Measurements from ENCODE around the gene NFX1. TPM values are rescaled to one million over a fixed set of nuclear protein-coding genes. Genes with fewer than 3 reads are reported as not detected.

The NFX1 gene
- total and polyA plus RNA-seq, 9 of the 15 experiments (the other 6 are each of a cell fraction or from before 2014, with no cell fraction given), result 8.8 to 38.9 (median 26.8) TPM

DNA sequence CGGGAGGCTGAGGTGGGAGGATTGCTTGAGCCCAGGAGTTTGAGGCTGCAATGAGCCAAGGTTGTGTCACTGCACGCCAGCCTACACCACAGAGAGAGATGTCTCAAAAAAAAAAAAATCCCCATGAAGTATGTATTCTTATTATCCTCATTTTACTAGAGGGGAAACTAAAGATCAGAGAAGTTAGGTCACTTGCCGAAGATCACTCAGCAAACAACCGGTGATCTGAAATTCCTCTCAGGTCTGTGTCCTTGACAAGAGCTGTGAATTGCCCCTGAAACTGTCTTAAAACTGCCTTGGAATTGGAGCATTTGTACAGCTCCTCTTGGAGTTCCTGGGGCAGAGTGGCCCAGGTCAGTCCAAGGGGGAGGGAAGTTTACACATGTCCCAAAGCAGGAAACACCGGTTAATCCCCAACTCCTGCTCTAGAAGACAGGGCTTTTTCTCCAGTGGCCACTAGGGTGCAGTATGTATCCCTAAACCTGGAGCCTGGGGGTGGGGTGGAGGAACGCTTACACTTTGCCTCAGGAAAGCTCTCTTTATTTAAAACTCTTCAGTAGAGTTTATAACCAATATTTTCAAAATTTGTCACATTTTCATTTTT lies 84.4 kb downstream of the NFX1 start (continued):
- TF ChIP-seq, protein P1, sequence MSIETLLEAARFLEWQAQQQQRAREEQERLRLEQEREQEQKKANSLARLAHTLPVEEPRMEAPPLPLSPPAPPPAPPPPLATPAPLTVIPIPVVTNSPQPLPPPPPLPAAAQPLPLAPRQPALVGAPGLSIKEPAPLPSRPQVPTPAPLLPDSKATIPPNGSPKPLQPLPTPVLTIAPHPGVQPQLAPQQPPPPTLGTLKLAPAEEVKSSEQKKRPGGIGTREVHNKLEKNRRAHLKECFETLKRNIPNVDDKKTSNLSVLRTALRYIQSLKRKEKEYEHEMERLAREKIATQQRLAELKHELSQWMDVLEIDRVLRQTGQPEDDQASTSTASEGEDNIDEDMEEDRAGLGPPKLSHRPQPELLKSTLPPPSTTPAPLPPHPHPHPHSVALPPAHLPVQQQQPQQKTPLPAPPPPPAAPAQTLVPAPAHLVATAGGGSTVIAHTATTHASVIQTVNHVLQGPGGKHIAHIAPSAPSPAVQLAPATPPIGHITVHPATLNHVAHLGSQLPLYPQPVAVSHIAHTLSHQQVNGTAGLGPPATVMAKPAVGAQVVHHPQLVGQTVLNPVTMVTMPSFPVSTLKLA (conservative IDR thresholded peaks at IDR 0.05), result no peak
- TF ChIP-seq TAF9B (IDR thresholded peaks at IDR 0.05; ENCODE audit: partially characterized antibody) (no peak), ZNF41 (CRISPR knock-in tag; conservative IDR thresholded peaks at IDR 0.05) (no peak), ASH1L (IDR thresholded peaks at IDR 0.05; ENCODE audit: borderline replicate concordance, low read depth, partially characterized antibody) (no peak), RFX1 (IDR thresholded peaks at IDR 0.05) (no peak), BDP1 (IDR thresholded peaks at IDR 0.05; ENCODE audit: insufficient read depth, insufficient read length) (no peak), ZFP36 (IDR thresholded peaks at IDR 0.05; ENCODE audit: low read depth, low read length, partially characterized antibody) (peak; percentile 61), MYC (IDR thresholded peaks at IDR 0.05; ENCODE audit: low read depth, low read length) (no peak), MYC (CRISPR knock-in tag; IDR thresholded peaks at IDR 0.05; ENCODE audit: borderline replicate concordance, low read depth) (no peak), DIDO1 (tag; IDR thresholded peaks at IDR 0.05; ENCODE audit: low read depth) (no peak), NR2C2 (CRISPR knock-in tag; IDR thresholded peaks at IDR 0.05) (no peak), NR2C2 (tag; IDR thresholded peaks at IDR 0.05) (no peak), ZNF311 (CRISPR knock-in tag; IDR thresholded peaks at IDR 0.05) (no peak), ZNF695 (CRISPR knock-in tag; IDR thresholded peaks at IDR 0.05) (no peak), BCOR (IDR thresholded peaks at IDR 0.05) (peak; percentile 82), SMARCA4 (IDR thresholded peaks at IDR 0.05) (no peak), IFI16 (CRISPR knock-in tag; IDR thresholded peaks at IDR 0.05) (no peak), VEZF1 (CRISPR knock-in tag; IDR thresholded peaks at IDR 0.05) (peak; percentile 33; the same call in 1 of the 2 replicates), PCBP1 (IDR thresholded peaks at IDR 0.05; ENCODE audit: low read depth, low read length, poor library complexity, severe bottlenecking) (no peak), ZNF609 (CRISPR knock-in tag; IDR thresholded peaks at IDR 0.05; ENCODE audit: borderline replicate concordance) (no peak)

All from K562 (cell line).